NB4 (cell line): ENCODE measurements around the gene ITGAE.

Source experiments
- MAX ChIP-seq: IDR thresholded peaks from 2 replicates; pipeline ENCODE4 v1.6.1; 2011; ENCODE audit warnings: low read depth, low read length
- MYC ChIP-seq: IDR thresholded peaks from 2 replicates; pipeline ENCODE4 v1.6.1; 2011; ENCODE audit warnings: low read depth, low read length
- POLR2A ChIP-seq: IDR thresholded peaks from 2 replicates; pipeline ENCODE4 v1.6.1; 2011; ENCODE audit warnings: mild to moderate bottlenecking; ENCODE audit not compliant: insufficient read length; ENCODE audit errors: extremely low read depth
- TF ChIP-seq, protein P1 (sequence below): IDR thresholded peaks from one replicate; pipeline ENCODE4 v1.5.1; 2012; ENCODE audit warnings: low read depth, low read length

GRCh38 chr17:3723188-3723555 is 77.8 kb downstream of the ITGAE start:
- TF ChIP-seq, protein P1, sequence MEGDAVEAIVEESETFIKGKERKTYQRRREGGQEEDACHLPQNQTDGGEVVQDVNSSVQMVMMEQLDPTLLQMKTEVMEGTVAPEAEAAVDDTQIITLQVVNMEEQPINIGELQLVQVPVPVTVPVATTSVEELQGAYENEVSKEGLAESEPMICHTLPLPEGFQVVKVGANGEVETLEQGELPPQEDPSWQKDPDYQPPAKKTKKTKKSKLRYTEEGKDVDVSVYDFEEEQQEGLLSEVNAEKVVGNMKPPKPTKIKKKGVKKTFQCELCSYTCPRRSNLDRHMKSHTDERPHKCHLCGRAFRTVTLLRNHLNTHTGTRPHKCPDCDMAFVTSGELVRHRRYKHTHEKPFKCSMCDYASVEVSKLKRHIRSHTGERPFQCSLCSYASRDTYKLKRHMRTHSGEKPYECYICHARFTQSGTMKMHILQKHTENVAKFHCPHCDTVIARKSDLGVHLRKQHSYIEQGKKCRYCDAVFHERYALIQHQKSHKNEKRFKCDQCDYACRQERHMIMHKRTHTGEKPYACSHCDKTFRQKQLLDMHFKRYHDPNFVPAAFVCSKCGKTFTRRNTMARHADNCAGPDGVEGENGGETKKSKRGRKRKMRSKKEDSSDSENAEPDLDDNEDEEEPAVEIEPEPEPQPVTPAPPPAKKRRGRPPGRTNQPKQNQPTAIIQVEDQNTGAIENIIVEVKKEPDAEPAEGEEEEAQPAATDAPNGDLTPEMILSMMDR: no peak
- TF ChIP-seq POLR2A (no peak), MYC (no peak), MAX (no peak)
